Transverse colon (tissue), 4 donors: Measurements from ENCODE around the gene NEDD4L. TPM values are rescaled to one million over a fixed set of nuclear protein-coding genes. Genes with fewer than 3 reads are reported as not detected.

Experiments
- DNase-seq: peaks from one replicate; pipeline ENCODE4 v3.0.0-alpha.2; 2019
- H3K27ac ChIP-seq, 4 donors: fragments of 200-600 bp; sonication (generic); 2 replicates each; pipeline ENCODE4 v1.5.1; 2016 to 2018; ENCODE audit warnings: inconsistent platforms in 4 of 4
- H3K27me3 ChIP-seq: fragments of 200-600 bp; sonication (generic); 2 replicates; pipeline ENCODE4 v1.5.1; 2017; ENCODE audit warnings: inconsistent platforms
- H3K36me3 ChIP-seq, 4 donors: fragments of 200-600 bp; sonication (generic); 2 replicates each; pipeline ENCODE4 v1.5.1; 2017 to 2019; ENCODE audit warnings: inconsistent platforms in 4 of 4
- H3K4me1 ChIP-seq, 4 donors: fragments of 200-600 bp; sonication (generic); 2 replicates each; pipeline ENCODE4 v1.5.1; 2017 to 2020; ENCODE audit warnings: inconsistent platforms in 4 of 4
- H3K4me3 ChIP-seq, 4 donors: fragments of 200-600 bp; sonication (generic); 1 replicate in 1 of 4; 2 replicates in 3 of 4; pipeline versions ENCODE4 v1.5.1 to v1.6.1; 2017 to 2019; ENCODE audit warnings: inconsistent platforms in 4 of 4
- H3K9me3 ChIP-seq, 2 donors: fragments of 200-600 bp; sonication (generic); 2 replicates each; pipeline ENCODE4 v1.5.1; 2017 to 2019; ENCODE audit warnings: inconsistent platforms in 2 of 2
- EP300 ChIP-seq: sonication (generic); formaldehyde crosslinking; IDR thresholded peaks from one replicate; pipeline ENCODE4 v1.6.1; 2017; ENCODE audit warnings: antibody characterized with exemption, low read depth
- POLR2A ChIP-seq: fragments of 450-650 bp; IDR thresholded peaks from one replicate; pipeline ENCODE4 v1.6.1; 2016; ENCODE audit warnings: antibody characterized with exemption, mild to moderate bottlenecking, moderate library complexity
- POLR2AphosphoS5 ChIP-seq, 3 donors: sonication (generic); formaldehyde crosslinking; IDR thresholded peaks; one replicate each; pipeline ENCODE4 v1.6.1; 2016; ENCODE audit warnings: antibody characterized with exemption in 3 of 3
- WGBS, 2 donors: methylation state at CpG; one replicate each; pipeline ENCODE4 v1.1.5; 2018; ENCODE audit warnings: low coverage in 1 of 2; 5-methylcytosine and 5-hydroxymethylcytosine counted together
- in situ Hi-C, 4 donors: fragments of 200-750 bp; cut with MboI; loops; one replicate each; pipeline versions ENCODE4 v1.15.0 to v1.15.1; 2017; ENCODE audit warnings: low sequenced_read_pairs in 3 of 4, low pct_ligation_motif_present in 1 of 4, low pct_unique_long_range_greater_than_20kb in 1 of 4
- intact Hi-C: fragments of 100-400 bp; cut with DNase I; formaldehyde crosslinking; loops from one replicate; pipeline ENCODE4 v1.15.1; 2023; ENCODE audit warnings: low total_unique reads
- total RNA-seq, 4 donors: library from RNA; depleted of rRNA; stranded (reverse); fragments of >200 nt; gene quantifications; one replicate each; pipeline ENCODE4 v1.1.0, GENCODE V29; 2016
- TF ChIP-seq, protein P1 (sequence below), 5 experiments: fragments of 200-600 bp in 3 of 5; fragments of 450-650 bp in 2 of 5; sonication (generic) in 3 of 5; IDR thresholded peaks; 1 replicate in 2 of 5; 2 replicates in 3 of 5; pipeline ENCODE4 v1.5.1; 2016 to 2017; ENCODE audit warnings: antibody characterized with exemption in 5 of 5, inconsistent platforms in 3 of 5, mild to moderate bottlenecking in 2 of 5, moderate library complexity in 1 of 5

The NEDD4L gene
- total RNA-seq, 4 donors from 2014 or later: 217 to 773 (median 305) TPM

DNA sequence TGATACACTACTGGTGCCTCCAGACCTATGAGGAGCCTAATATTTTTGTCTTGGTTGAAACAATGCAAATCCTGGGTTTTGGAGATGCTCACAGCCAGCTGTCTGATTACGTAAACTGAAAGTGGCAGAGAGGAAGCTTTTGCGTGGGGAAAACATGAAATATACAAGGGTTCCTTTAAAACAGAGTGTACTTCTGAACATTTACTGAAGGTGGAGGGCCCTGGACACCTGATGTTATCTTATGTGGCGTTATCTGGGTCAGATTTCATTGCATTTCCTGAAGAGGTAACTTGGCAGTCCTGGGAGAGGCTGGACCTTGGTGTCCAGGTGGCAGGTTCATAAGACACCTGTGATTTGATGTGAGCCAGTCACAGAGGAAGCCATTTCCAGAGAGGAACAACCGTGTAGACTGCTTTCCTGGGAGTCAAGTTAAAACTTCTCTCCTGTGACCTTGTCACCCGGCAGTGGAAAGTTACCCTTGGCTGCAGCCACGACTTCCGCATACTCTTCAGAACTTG is 105.0 kb downstream of the NEDD4L start:
- DNase-seq: peak; percentile 32
- Histone ChIP-seq H3K36me3 (no peaks in the 10 kb centered on the region), H3K4me3 (peak overlapping the region in 3 of 4 donors; percentile 13 to 30 (median 16)), H3K9me3 (no peaks in the 10 kb centered on the region), H3K27ac (peak overlapping the region; percentile 24 to 56 (median 52)), H3K4me1 (peaks cover 0 to 20% (median 9%) of the 10 kb centered on the region in 4 donors), H3K27me3 (no peaks in the 10 kb centered on the region)
- intact Hi-C loops: no loop called here
- TF ChIP-seq POLR2A: peak; percentile 56
- TF ChIP-seq, protein P1, sequence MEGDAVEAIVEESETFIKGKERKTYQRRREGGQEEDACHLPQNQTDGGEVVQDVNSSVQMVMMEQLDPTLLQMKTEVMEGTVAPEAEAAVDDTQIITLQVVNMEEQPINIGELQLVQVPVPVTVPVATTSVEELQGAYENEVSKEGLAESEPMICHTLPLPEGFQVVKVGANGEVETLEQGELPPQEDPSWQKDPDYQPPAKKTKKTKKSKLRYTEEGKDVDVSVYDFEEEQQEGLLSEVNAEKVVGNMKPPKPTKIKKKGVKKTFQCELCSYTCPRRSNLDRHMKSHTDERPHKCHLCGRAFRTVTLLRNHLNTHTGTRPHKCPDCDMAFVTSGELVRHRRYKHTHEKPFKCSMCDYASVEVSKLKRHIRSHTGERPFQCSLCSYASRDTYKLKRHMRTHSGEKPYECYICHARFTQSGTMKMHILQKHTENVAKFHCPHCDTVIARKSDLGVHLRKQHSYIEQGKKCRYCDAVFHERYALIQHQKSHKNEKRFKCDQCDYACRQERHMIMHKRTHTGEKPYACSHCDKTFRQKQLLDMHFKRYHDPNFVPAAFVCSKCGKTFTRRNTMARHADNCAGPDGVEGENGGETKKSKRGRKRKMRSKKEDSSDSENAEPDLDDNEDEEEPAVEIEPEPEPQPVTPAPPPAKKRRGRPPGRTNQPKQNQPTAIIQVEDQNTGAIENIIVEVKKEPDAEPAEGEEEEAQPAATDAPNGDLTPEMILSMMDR (IDR thresholded peaks at IDR 0.05): peak in 2 of 5 experiments; percentile 38 to 43
- TF ChIP-seq EP300: no peak
- TF ChIP-seq POLR2AphosphoS5 (IDR thresholded peaks at IDR 0.05): peak; percentile 35 to 64 (median 62)
- in situ Hi-C loops: no loop called here
- WGBS, 2 donors: 47 to 54% methylated on average over 3 to 7 of the region's 7 CpGs

DNA sequence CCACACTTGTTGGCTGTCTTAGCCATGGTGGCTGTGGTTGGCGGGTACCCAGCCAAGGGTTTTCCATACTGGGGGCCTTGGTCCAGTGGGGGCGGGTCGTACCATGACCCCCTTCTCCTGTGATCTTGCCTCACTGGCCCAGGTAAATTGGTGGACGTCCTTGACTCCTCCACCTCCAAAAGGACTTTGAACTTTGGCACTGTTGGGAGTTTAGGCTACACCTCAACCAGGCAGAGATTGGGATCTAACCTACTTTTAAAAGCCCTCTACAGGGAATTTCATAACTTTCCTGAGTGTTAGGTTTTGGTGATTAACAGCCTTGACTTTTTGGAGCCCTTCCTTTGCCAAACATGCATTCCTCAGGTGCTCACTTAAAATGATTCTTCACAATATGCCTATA is 106.7 kb downstream of the NEDD4L start:
- H3K4me1 ChIP-seq: peaks cover 0 to 26% (median 9%) of the 10 kb centered on the region in 4 donors
- intact Hi-C loops: no loop called here
- H3K4me3 ChIP-seq: peak overlapping the region in 3 of 4 donors; percentile 13 to 30 (median 16)
- H3K27ac ChIP-seq: no peak overlapping the region
- no peak for DNase-seq
- no peaks in the 10 kb centered on the region for H3K9me3 ChIP-seq
- WGBS, 2 donors: 95% methylated on average over 4 of the region's 4 CpGs; no CpG with 5 or more reads in 1 of the 2 donors
- no peaks in the 10 kb centered on the region for H3K27me3 ChIP-seq
- in situ Hi-C loops: no loop called here
- TF ChIP-seq POLR2AphosphoS5 (IDR thresholded peaks at IDR 0.05) (no peak), POLR2A (no peak), EP300 (no peak)
- TF ChIP-seq, protein P1 (IDR thresholded peaks at IDR 0.05): no peak
- H3K36me3 ChIP-seq: no peaks in the 10 kb centered on the region

DNA sequence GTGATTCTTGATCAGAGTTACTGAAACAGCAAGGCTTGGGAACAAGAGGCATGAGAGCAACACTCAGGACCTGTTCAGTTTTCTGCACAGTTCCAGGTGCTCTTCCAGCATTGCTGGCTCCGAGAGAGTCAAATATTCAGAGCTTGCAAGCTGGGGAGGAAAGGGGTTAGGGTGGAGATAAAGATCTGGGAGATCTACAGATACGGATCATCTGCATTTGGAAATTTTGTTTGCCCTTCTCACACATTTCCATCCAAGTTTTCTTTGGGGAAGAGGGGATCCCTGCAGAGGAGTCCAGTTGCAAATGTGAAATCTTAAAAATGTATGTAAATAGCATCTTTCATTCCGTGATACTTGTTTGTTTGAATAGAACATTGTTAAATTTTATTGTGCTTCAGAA is 108.2 kb downstream of the NEDD4L start:
- H3K4me3 ChIP-seq: peak overlapping the region in 1 of 4 donors; percentile 30
- H3K36me3 ChIP-seq: no peaks in the 10 kb centered on the region
- H3K27ac ChIP-seq: no peak overlapping the region
- peaks cover 0 to 26% (median 9%) of the 10 kb centered on the region in 4 donors for H3K4me1 ChIP-seq
- no peak for DNase-seq
- intact Hi-C loops: no loop called here
- in situ Hi-C loops: no loop called here
- H3K27me3 ChIP-seq: no peaks in the 10 kb centered on the region
- no peak for TF ChIP-seq POLR2A
- TF ChIP-seq, protein P1 (IDR thresholded peaks at IDR 0.05): no peak
- no peak for TF ChIP-seq POLR2AphosphoS5 (IDR thresholded peaks at IDR 0.05)
- TF ChIP-seq EP300: no peak
- H3K9me3 ChIP-seq: no peaks in the 10 kb centered on the region
- 73 to 75% methylated on average over 3 of the region's 3 CpGs for WGBS, 2 donors

DNA sequence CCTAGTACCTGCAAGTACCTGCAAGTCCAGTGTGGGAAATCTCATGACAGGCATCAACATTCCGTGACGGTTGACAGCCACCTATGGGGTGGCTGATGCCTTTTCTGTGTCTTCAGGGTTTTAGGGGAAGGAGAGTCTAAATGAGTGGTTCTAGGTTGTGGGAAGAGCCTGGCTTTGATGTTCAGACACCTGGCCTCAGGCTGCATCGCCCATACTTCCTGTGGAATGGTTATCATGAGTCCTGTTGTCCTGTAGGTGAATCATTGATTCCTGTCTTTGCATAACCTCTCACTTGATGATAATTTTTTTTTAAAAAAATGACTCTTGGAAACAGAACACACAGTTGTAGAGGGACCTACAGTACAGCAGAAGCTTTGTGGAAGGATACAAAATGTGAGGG is 108.9 kb downstream of the NEDD4L start:
- TF ChIP-seq, protein P1 (IDR thresholded peaks at IDR 0.05): no peak
- no peak for TF ChIP-seq EP300
- no peak for TF ChIP-seq POLR2AphosphoS5 (IDR thresholded peaks at IDR 0.05)
- TF ChIP-seq POLR2A: no peak
- Histone ChIP-seq H3K36me3 (no peaks in the 10 kb centered on the region), H3K4me3 (peak overlapping the region in 1 of 4 donors; percentile 30), H3K4me1 (peaks cover 0 to 24% (median 9%) of the 10 kb centered on the region in 4 donors), H3K9me3 (no peaks in the 10 kb centered on the region), H3K27me3 (no peaks in the 10 kb centered on the region), H3K27ac (no peak overlapping the region)
- in situ Hi-C loops: no loop called here
- WGBS, 2 donors: 95 to 100% methylated on average over 1 to 3 of the region's 3 CpGs
- intact Hi-C loops: no loop called here
- DNase-seq: no peak
